ENCODE results near the gene KBTBD13. TPM values are rescaled to one million over a fixed set of nuclear protein-coding genes. Genes with fewer than 3 reads are reported as not detected.

The KBTBD13 gene
- total RNA-seq, 1 donor from 2014 or later = not detected

GRCh38 chr15:65100442-65100841, 23.9 kb downstream of the KBTBD13 start:
- Histone ChIP-seq H3K4me3 (no peak overlapping the region), H3K9me3 (no peaks in the 10 kb centered on the region), H3K36me3 (peaks cover 0 to 23% of the 10 kb centered on the region in 2 donors), H3K27me3 (no peaks in the 10 kb centered on the region), H3K4me1 (peaks cover 15% of the 10 kb centered on the region), H3K27ac (no peak overlapping the region)
- intact Hi-C loops (cut with DNase I) = no loop called here
- TF ChIP-seq CTCF (IDR thresholded peaks at IDR 0.05) = no peak
- no peak for TF ChIP-seq POLR2A (IDR thresholded peaks at IDR 0.05)
- TF ChIP-seq POLR2AphosphoS5 (IDR thresholded peaks at IDR 0.05; ENCODE audit: insufficient read depth in 1 of 2, low read depth in 1 of 2) = no peak
- peak; percentile 83 to 84 for DNase-seq (ENCODE audit: extremely low spot score in 2 of 2)

GRCh38 chr15:65101411-65101890, 24.9 kb downstream of the KBTBD13 start:
- peak in 1 of 2 donors; percentile 49 for DNase-seq (ENCODE audit: extremely low spot score in 2 of 2)
- Histone ChIP-seq H3K27ac (peak overlapping the region; percentile 11), H3K36me3 (peaks cover 0 to 30% of the 10 kb centered on the region in 2 donors), H3K4me1 (peaks cover 15% of the 10 kb centered on the region), H3K4me3 (no peak overlapping the region), H3K27me3 (no peaks in the 10 kb centered on the region), H3K9me3 (no peaks in the 10 kb centered on the region)
- TF ChIP-seq CTCF (IDR thresholded peaks at IDR 0.05) (peak; percentile 41 to 56 (median 47)), POLR2A (IDR thresholded peaks at IDR 0.05) (no peak), POLR2AphosphoS5 (IDR thresholded peaks at IDR 0.05; ENCODE audit: insufficient read depth in 1 of 2, low read depth in 1 of 2) (no peak)
- intact Hi-C loops (cut with DNase I) = no loop called here

- DNase-seq (ENCODE audit: extremely low spot score in 2 of 2) = peak in 1 of 2 donors; percentile 46
- Histone ChIP-seq H3K36me3 (peaks cover 0 to 30% of the 10 kb centered on the region in 2 donors), H3K27me3 (no peaks in the 10 kb centered on the region), H3K27ac (no peak overlapping the region), H3K4me3 (no peak overlapping the region), H3K9me3 (no peaks in the 10 kb centered on the region), H3K4me1 (peaks cover 15% of the 10 kb centered on the region)
- no peak for TF ChIP-seq POLR2A (IDR thresholded peaks at IDR 0.05)
- TF ChIP-seq POLR2AphosphoS5 (IDR thresholded peaks at IDR 0.05; ENCODE audit: insufficient read depth in 1 of 2, low read depth in 1 of 2) = no peak
- TF ChIP-seq CTCF (IDR thresholded peaks at IDR 0.05) = no peak
- intact Hi-C loops (cut with DNase I) = no loop called here
These were observed 25.6 kb downstream of the KBTBD13 start for GRCh38 chr15:65101891-65102708.

GRCh38 chr15:65102912-65103311, 26.4 kb downstream of the KBTBD13 start:
- Histone ChIP-seq H3K4me1 (peaks cover 15% of the 10 kb centered on the region), H3K27me3 (no peaks in the 10 kb centered on the region), H3K9me3 (no peaks in the 10 kb centered on the region), H3K27ac (no peak overlapping the region), H3K36me3 (peaks cover 0 to 30% of the 10 kb centered on the region in 2 donors), H3K4me3 (no peak overlapping the region)
- DNase-seq (ENCODE audit: extremely low spot score in 2 of 2) = no peak
- intact Hi-C loops (cut with DNase I) = no loop called here
- TF ChIP-seq CTCF (IDR thresholded peaks at IDR 0.05) = no peak
- no peak for TF ChIP-seq POLR2AphosphoS5 (IDR thresholded peaks at IDR 0.05; ENCODE audit: insufficient read depth in 1 of 2, low read depth in 1 of 2)
- no peak for TF ChIP-seq POLR2A (IDR thresholded peaks at IDR 0.05)

- intact Hi-C loops (cut with DNase I) = no loop called here
- Histone ChIP-seq H3K36me3 (peaks cover 0 to 18% of the 10 kb centered on the region in 2 donors), H3K4me1 (peaks cover 15% of the 10 kb centered on the region), H3K4me3 (no peak overlapping the region), H3K27ac (no peak overlapping the region), H3K9me3 (no peaks in the 10 kb centered on the region), H3K27me3 (no peaks in the 10 kb centered on the region)
- no peak for DNase-seq (ENCODE audit: extremely low spot score in 2 of 2)
- no peak for TF ChIP-seq POLR2A (IDR thresholded peaks at IDR 0.05)
- TF ChIP-seq POLR2AphosphoS5 (IDR thresholded peaks at IDR 0.05; ENCODE audit: insufficient read depth in 1 of 2, low read depth in 1 of 2) = no peak
- TF ChIP-seq CTCF (IDR thresholded peaks at IDR 0.05) = no peak
These were observed 28.5 kb downstream of the KBTBD13 start for GRCh38 chr15:65105038-65105437.
